OCI-LY3 (cell line): ENCODE data around the gene HPGDS.

Source experiments
- CTCF ChIP-seq: fragments of 200-600, 300-600 bp; sonication (generic); IDR thresholded peaks from 2 replicates; pipeline ENCODE4 v1.5.1; 2014; ENCODE audit warnings: antibody characterized with exemption, low read length, low read depth
- EZH2phosphoT487 ChIP-seq: fragments of 200-600 bp; shearing (Covaris generic); IDR thresholded peaks from 2 replicates; pipeline ENCODE4 v1.6.1; 2018; ENCODE audit warnings: antibody characterized with exemption, mixed run types, low read depth

GRCh38 chr4:94271248-94271647, 71.4 kb downstream of the HPGDS start:
- TF ChIP-seq CTCF (no peak), EZH2phosphoT487 (no peak)
